Astrocyte (in vitro differentiated cells and primary cell): Measurements from ENCODE around the gene ANKRD13C.

ENCODE experiments used
- CTCF ChIP-seq: IDR thresholded peaks from 2 replicates; pipeline ENCODE4 v1.5.1; 2011; ENCODE audit warnings: low read depth, mild to moderate bottlenecking, inconsistent platforms, low read length, moderate library complexity; ENCODE audit not compliant: insufficient read depth
- EZH2 ChIP-seq: IDR thresholded peaks from 2 replicates; pipeline ENCODE4 v1.6.1; 2012; ENCODE audit warnings: mild to moderate bottlenecking, low read length, inconsistent platforms; ENCODE audit not compliant: insufficient read depth

- TF ChIP-seq CTCF, result no peak
- no peak for TF ChIP-seq EZH2
Observed at GRCh38 chr1:70387507-70387906, 33.0 kb upstream of the ANKRD13C start.
